Measurements from ENCODE around the gene CNTD1. TPM values are rescaled to one million over a fixed set of nuclear protein-coding genes. Genes with fewer than 3 reads are reported as not detected.
"Not testable (repeated sequence)": the region's sequence is repeated elsewhere in the genome, so short reads cannot be mapped to it uniquely, and the experiment has no call there.

Gene CNTD1, protein sequence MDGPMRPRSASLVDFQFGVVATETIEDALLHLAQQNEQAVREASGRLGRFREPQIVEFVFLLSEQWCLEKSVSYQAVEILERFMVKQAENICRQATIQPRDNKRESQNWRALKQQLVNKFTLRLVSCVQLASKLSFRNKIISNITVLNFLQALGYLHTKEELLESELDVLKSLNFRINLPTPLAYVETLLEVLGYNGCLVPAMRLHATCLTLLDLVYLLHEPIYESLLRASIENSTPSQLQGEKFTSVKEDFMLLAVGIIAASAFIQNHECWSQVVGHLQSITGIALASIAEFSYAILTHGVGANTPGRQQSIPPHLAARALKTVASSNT
- total RNA-seq: not detected in 2 replicates

DNA sequence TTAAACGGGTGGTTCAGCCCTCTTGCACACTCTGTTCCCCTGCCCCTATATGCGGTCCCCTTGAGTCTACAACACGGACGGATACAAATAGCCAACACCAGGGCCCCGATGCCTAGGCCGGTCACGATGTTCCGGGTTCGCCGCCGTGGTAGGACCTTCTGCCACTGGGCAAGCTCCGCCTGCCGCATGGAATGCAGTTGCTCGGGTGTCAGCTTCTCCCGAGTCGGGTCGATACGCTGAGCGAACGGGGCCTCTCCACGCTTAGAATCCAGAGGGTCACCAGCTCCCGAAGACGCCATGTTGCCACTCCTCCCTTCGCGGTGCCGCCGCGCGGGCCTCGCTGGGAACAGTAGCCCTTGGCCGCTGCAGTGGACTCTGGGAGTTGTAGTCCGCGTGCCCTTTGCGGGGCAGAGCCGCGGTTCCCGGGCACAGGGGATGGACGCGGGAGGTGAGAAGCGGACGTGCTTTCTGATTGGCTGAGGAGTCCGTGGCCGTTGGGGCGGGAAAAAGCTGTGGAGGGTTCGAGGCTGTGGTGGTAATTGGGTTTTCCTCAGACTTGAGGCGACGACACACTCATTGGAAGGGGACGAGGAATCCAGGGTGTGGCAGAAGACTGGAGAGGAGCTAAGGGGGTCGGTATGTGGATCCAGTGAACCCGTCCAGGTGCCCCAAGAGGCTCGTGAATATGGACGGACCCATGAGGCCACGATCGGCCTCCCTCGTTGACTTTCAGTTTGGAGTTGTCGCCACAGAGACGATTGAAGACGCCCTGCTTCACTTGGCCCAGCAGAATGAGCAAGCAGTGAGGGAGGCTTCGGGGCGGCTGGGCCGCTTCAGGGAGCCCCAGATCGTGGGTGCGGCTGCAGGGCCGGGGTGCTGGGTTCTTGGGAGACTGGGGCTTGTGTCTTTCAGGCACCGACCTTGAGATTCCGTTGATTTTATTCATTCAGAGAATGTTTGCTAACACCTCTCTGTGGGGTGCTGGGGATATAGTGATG lies at the start of gene CNTD1, which contains the start of gene COA3:
TSS of gene CNTD1 (plus strand) at position 479 of the 998 bp plus-strand sequence. CDS start at position 686, 207 bp downstream.
TSS of gene COA3 (minus strand) at position 322 of the 998 bp plus-strand sequence. CDS start at position 299, 23 bp downstream.
- intact Hi-C loops (cut with micrococcal nuclease): loop anchor here (1.0 kb wide), 3 partner anchors 25 to 53 kb away; partner anchors contain the start of genes BECN1, EZH1 and VPS25

DNA sequence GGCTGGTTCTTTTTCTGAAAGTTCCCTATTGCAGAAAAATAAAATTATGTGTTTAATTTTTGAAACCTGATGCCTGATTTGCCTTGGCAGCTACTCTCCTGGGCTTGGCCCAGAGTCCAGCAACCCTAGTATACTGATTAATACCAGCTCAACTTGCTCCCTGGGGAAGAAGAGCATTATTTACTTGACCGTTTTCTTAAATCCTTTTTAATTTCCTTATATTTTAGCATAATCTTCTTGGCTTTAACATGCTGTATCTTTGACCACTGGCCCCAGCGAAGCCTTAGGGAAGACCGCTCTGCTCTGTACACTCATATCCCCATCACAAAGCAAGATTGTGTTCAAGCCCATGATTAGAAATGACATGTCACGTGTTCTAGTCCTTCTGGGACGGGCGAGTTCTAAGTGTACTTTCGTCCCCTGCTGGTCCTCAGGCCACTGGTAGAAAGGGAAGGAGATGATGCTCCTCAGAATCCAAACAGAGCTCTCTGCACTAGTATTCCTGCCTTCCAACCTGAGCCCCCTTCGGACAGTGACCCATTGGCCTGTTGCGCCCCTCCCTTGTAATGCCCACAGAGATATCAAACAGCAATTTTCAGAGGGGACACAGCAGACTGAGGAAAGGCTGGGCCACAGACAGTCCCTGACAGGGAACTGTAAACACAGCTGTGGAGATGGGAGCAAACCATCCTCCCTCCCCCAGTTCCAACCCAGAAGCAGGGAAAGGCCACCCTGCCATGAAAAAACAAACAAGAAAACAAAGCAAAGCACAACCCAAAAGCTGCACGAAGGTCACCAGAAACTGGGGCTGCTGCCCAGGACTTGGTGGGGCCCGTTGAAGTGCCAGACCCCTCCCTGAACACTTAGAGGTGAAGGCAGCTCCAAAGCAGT lies 49.5 kb upstream of the CNTD1 start:
- intact Hi-C loops (cut with micrococcal nuclease): no loop called here

DNA sequence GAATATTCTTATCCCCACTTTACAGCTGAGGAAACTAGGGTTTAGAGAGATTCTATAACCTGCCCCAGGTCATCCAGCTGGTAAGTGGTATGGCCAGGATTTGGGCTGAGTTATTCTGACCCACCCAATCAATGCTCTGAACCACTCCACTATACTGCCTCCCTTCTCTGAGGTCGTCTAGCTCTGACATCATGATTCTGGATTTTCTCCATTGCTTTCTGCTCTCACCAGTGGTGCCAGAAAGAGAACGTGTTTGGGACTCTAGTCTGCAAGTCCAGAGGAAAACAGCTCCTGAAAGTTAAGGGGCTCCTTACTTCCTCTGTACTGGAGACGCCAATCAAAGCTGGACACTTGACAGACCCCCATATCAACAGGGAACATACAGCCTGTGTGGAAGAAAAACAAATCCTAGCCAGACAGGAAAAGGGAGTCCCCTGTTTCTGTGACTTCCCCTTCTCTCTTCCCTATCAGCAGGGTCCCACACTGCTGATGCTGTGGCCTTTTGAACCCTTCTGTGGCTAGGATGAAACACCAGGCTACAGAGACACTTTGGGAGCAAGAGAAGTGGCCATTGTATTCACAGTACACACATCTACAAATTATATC lies 47.8 kb upstream of the CNTD1 start:
- intact Hi-C loops (cut with micrococcal nuclease): no loop called here

DNA sequence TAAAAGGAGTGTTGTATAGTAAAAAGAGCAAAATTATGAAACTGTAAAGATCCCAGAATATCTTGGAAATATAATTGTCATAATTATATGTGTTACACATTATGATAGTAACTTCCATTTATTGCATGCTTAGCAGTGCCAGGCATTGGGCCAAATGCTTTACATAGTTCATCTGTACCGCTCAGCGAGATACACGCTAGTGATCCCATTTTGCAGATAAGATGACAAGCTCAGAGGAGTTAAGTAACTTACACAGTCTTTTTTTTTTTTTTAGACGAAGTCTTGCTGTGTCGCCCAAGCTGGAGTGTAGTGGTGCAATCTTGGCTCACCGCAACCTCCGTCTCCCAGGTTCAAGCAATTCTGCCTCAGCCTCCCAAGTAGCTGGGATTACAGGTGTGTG lies 47.0 kb upstream of the CNTD1 start:
- intact Hi-C loops (cut with micrococcal nuclease): no loop called here

DNA sequence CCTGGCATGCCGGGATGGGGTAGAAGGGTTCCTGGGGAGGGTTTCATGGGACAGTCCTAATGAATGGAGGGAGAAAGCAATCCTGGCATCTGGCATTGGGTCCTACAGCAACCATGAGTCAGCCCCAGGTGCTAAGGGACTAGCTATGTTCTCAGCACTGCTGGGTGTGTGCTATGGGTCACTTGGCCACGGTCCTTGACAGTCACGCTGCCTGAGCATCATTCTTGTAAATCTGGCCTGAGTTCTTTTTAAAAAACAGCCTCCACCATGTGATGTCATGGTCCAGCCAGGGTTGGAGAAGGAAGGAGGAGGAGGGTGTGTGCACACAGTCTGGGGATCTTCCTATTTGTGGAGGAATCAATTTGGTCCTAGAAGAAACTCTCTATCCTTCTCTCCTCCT lies 43.9 kb upstream of the CNTD1 start:
- intact Hi-C loops (cut with micrococcal nuclease): no loop called here

DNA sequence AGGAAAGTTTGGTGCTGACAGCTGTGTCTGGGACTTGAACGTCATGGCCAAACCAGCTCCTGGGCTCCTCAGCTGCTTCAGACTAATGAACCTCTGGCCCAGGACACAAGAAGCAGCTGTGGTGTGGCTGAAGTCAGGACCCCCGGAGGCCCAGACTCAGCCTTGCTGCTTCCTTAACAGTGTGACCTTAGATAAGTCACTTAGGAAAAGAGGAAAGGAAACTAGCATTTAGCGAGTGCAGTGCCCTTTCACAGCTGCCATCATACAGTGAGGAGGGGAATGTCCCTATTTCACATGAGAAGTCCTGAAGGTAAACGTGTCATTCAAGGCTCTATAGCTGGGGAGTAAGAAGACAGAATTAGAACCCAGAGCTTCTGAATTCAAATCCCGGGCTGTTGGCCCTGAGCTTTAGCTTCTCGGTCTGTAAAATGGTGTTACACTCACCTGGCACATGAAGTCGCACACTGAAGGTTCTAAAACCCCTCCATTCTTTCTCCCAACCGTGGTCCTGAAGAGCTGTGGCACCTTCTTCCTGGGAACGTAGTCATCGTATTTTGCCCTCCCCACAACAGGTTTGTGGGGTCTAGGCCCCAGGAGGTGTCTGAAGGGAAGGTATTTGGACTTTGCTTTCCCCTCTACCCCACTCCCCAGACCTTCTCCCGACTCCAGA lies 38.5 kb upstream of the CNTD1 start:
- intact Hi-C loops (cut with micrococcal nuclease): no loop called here

DNA sequence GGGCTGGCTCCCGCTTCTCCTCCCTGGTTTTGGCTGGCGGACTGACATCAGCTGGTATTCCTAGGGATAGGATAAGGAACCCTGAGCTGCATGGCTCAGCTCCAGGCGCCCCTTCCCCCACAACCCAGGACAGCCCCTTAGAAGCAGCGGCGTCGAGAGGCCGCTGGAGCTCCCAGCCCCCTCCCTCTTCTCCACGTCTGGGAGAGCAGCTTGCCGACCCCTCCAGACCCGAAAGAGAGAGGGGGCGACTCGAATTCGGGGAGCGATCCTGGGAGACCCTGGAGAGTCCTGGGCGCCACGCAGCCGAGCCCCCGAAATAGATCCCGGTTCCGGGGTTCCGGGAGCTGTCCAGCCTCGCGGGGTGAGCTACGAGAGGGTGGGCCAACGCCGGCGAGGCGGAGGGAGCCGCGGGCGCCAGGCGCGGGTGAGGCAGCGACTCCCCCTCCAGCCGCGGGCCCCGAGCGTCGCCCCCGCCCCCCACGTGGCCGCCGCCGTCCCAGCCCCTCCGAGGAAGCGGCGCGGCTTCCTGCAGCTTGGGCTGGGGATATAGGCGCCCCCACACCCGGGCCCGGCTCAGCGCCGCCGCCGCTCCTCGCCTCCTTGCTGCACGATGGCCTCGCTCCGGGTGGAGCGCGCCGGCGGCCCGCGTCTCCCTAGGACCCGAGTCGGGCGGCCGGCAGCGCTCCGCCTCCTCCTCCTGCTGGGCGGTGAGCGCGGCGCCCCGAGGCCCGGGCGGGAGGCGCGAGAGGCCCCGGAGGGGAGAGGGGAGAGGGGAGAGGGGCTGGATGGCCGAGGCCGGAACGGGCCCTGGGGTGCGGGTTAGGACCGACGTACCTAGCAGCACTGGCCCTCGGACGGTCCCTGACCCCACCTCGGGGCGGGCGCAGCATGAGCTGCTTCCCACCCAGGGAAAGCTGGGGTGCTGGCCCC lies 37.7 kb upstream of the CNTD1 start, which contains the start of gene RAMP2:
TSS of gene RAMP2 (plus strand) at position 576 of the 930 bp plus-strand sequence. CDS start at position 611, 35 bp downstream.
- intact Hi-C loops (cut with micrococcal nuclease): no loop called here

DNA sequence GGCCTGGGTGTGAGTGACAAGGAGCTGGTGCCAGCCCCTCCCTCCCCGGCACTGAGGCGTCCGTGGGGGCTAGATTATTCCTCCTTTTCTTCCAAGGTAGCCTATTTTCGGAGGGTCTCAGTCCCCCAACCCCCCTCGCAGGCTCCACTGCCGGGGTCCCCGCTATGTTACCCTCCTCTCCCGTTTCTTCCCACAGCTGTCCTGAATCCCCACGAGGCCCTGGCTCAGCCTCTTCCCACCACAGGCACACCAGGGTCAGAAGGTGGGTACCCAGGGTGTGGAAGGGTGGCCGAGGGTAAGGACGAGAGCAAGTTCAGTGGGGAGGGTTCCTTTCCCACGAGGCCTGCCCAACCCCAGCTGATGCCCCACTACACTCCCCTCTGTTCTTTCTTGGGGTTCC lies 37.0 kb upstream of the CNTD1 start:
- intact Hi-C loops (cut with micrococcal nuclease): no loop called here

DNA sequence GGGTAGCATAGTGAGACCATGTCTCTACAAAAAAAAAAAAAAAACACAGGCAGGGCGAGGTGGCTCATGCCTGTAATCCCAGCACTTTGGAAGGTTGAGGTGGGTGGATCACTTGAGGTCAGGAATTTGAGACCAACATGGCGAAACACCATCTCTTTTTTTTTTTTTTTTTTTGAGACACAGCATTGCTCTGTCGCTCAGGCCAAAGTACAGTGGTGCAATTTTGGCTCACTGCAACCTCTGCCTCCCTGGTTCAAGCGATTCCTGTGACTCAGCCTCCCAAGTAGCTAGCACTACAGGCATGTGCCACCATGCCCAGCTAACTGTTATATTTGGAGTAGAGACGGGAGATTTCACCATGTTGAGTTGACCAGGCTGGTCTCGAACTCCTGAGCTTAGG lies 32.5 kb upstream of the CNTD1 start:
- intact Hi-C loops (cut with micrococcal nuclease): no loop called here

DNA sequence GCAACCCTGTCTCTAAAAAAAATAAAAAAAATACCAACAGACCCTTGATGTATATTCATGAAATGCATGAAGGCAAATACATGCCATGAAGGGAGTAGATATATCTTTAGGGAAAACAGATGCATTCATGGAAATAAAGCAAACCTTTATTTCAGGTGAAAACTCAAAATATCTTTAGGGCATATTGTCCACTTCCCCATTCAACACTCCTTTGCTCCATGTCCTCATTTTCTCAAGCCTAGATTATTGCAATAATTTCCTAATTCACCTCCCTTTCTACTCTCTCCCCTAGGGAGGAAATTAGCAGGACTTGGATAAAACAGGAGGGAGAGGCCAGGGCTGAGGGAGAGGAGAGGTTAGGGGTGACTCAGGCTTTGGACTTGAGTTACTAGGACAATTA lies 31.1 kb upstream of the CNTD1 start:
- intact Hi-C loops (cut with micrococcal nuclease): no loop called here

DNA sequence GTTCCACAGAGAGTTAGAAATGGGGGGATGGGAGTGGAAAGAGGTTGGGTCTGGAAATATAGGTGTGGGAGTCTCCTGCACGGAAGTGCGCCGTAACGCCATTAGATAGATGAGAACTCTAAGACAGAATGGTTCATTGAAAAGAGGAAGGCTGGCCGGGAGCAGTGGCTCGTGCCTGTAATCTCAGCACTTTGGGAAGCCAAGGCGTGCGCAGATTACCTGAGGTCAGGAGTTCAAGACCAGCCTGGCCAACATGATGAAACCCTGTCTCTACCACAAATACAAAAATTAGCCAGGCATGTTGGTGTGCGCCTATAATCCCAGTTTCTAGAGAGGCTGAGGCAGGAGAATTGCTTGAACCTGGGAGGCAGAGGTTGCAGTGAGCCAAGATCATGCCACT lies 30.7 kb upstream of the CNTD1 start:
- intact Hi-C loops (cut with micrococcal nuclease): not testable (repeated sequence)

DNA sequence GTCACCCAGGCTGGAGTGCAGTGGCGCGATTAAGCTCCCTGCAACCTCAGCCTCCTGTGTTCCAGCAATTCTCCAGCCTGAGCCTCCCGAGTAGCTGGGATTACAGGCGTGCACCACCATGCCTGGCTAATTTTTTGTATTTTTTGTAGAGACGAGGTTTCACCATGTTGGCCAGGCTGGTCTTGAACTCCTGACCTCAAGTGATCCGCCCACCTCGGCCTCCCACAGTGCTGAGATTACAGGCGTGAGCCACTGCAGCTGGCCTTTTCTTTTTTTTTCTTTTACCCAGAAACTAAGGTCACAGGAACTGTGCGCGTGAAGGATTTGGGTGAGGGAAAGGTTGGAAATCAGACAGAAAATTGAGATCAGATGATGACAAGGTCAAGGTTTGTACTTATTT lies 28.7 kb upstream of the CNTD1 start:
- intact Hi-C loops (cut with micrococcal nuclease): loop anchor here (5.0 kb wide), 1 partner anchor 192 kb away; the partner anchor contains the start of gene AARSD1

DNA sequence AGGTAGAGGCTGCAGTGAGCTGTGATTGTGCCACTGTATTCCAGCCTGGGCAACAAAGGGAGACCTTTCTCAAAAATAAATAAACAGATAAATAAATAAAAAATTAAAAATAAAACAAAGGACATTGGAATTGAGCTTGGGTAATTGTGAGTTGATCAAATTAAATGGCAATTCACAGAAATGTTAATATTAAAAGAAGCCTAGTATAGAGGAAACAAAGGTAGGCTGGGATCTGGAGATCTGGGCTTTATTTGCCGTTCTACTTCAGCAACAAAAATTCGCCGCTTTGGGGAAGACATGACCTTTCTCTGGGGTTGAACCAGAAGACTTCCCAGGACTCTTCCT lies 25.7 kb upstream of the CNTD1 start:
- intact Hi-C loops (cut with micrococcal nuclease): loop anchor here (1.0 to 5.0 kb wide), 8 partner anchors 10 to 397 kb away; partner anchors contain the start of genes AARSD1, BECN1, CNTD1 and COA3

DNA sequence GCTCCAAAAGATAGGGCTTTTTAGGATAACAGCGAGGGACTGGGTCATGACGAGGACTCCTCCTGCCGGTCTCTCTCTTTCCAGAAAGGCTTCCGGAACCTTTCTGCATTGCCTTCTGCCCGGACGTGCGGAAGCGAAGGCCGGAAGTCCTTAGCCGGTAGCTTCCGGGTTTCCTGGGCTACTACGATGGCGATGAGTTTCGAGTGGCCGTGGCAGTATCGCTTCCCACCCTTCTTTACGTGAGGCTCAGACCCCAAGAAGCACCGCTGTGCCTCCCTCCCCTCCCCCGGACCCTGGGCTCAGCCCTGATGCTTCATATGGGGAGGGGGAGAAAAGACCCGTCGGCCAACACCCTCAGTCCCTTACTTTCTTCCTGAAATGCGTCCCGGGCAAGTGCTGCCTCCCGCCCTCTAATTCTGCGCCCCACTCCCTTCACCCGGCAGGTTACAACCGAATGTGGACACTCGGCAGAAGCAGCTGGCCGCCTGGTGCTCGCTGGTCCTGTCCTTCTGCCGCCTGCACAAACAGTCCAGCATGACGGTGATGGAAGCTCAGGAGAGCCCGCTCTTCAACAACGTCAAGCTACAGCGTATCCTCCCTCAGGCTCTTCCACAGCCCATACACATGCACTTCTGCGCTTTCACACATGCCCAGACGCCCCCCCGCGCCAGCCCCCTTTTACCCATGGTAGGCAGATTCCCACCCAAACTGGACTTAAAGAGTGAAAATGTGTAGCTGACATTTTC lies 25.2 kb upstream of the CNTD1 start, which contains the start of gene VPS25:
TSS of gene VPS25 (plus strand) at position 160 of the 746 bp plus-strand sequence. CDS start at position 187, 27 bp downstream.
- intact Hi-C loops (cut with micrococcal nuclease): loop anchor here (1.0 to 5.0 kb wide), 8 partner anchors 10 to 397 kb away; partner anchors contain the start of genes AARSD1, BECN1, CNTD1 and COA3

DNA sequence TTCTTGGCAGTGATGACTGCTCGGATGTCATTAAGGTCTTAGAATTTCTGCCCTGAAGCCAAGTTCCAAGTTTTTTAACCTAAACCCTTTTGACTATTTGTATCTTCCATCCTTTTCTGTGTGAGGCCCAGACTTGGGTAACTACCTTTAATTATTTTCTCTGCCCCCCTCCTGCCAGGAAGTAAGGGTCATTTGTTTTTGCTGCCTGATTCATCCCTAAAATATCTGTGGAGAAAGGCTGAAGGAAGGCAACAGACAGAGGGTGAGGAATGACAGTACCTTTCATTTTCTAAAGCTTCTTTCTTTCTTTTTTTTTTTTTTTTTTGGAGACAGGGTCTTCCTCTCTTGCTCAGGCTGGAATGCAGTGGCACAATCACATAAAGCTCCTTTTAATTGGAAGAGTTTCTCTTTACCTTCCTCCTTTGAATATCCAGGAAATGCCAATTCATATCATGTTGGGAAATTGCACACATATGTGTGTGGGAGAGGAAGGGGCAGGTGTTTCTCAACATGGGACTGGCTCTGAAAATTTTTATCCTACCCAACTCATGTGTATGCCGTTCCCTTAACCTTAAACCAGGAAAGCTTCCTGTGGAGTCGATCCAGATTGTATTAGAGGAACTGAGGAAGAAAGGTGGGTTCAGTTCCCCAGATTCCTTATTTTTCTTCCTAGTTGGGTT lies 24.5 kb upstream of the CNTD1 start:
- intact Hi-C loops (cut with micrococcal nuclease): loop anchor here (5.0 kb wide), 1 partner anchor 188 kb away; the partner anchor contains the start of gene AARSD1

DNA sequence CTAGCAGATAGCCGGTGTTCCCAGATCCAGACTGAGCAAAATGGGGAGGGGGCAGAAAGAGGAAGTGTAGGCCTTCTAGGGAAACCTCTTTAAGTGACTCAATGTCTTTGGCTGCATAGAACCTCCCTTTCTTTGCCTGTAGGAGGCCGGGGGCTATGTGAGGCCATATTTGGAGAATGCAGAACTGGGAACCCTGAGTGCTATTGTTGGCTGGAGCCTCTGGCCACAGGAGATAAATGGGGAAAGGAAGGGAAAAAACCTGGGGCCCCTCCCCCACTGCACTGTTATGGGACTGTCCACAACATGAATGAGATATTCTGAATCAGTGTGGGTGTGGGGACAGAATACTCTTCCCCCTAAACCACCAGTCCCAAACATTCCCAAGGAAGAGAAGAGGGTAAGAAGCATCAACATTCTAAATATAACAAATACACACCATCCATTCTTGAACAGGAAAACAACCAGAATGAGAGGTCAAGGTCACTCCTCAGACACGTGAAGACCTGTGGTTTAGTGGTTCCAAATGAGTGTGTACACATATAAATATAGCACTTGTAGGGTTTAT lies 23.0 kb upstream of the CNTD1 start:
- intact Hi-C loops (cut with micrococcal nuclease): no loop called here

DNA sequence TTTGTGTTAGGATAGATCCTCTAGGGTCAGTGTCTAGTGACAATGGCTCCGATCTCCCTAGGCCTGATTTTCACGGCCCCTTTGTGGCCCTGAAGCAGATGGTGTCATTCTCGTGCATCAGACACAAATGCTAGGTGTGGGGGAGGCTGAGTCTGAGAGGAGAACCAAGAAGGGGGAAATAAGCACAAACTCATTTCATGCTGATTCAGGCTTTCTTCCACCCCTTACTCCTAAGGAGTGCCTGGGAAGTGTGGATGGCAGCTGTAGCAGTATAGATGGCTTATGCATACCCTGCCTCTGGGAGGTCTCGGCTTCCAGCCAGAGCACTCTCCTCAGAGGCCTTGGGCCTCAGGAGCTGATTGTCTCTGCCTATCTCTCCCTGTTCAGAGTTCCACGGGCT lies 20.1 kb upstream of the CNTD1 start:
- intact Hi-C loops (cut with micrococcal nuclease): no loop called here
